Stimulated activated naive CD8-positive, alpha-beta T cell treated with anti-CD3 and anti-CD28 coated beads, Interleukin-15, Interleukin-2, amounts not matched to agents 100 ng/mL and 50 ng/mL, for 24 hours (primary cell): ENCODE results near the gene CYB5R3.
"Not testable (repeated sequence)": the region's sequence is repeated elsewhere in the genome, so short reads cannot be mapped to it uniquely, and the experiment has no call there.

ENCODE experiments used
- H3K27ac Mint-ChIP-seq: one replicate; pipeline ENCODE4 v1.8.0; 2021; ENCODE audit warnings: mild to moderate bottlenecking, mixed read lengths
- H3K27me3 Mint-ChIP-seq: one replicate; pipeline ENCODE4 v1.8.0; 2021; ENCODE audit warnings: mixed read lengths
- H3K36me3 Mint-ChIP-seq: one replicate; pipeline ENCODE4 v1.8.0; 2021; ENCODE audit warnings: low read depth, mixed read lengths
- H3K4me1 Mint-ChIP-seq: one replicate; pipeline ENCODE4 v1.8.0; 2021; ENCODE audit warnings: low read depth, mixed read lengths
- H3K4me3 Mint-ChIP-seq: one replicate; pipeline ENCODE4 v1.8.0; 2021; ENCODE audit warnings: mild to moderate bottlenecking, mixed read lengths
- H3K9me3 Mint-ChIP-seq: one replicate; pipeline ENCODE4 v1.8.0; 2021; ENCODE audit warnings: mixed read lengths

CYB5R3 gene

DNA sequence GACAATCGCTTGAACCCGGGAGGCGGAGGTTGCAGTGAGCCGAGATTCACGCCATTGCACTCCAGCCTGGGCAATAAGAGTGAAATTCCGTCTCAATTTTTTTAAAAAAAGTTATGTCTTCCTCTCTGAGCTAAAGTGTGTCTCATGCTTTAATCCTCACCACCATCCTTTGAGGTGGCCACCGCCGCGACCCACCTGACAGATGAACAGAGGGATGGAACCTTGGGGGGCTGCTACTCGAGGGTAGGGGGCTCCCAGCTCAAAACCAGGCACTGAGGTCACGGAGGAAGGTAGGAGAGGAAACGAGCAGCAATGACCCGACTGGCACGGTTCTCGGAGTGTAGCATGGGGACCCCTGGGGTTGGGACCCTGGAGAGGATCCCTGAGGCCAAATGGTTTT, 23.8 kb downstream of the CYB5R3 start:
- Mint-ChIP-seq H3K27ac (no peak overlapping the region), H3K9me3 (no peaks in the 10 kb centered on the region), H3K36me3 (peaks cover 16% of the 10 kb centered on the region), H3K27me3 (no peaks in the 10 kb centered on the region), H3K4me3 (no peak overlapping the region), H3K4me1 (no peaks in the 10 kb centered on the region)

DNA sequence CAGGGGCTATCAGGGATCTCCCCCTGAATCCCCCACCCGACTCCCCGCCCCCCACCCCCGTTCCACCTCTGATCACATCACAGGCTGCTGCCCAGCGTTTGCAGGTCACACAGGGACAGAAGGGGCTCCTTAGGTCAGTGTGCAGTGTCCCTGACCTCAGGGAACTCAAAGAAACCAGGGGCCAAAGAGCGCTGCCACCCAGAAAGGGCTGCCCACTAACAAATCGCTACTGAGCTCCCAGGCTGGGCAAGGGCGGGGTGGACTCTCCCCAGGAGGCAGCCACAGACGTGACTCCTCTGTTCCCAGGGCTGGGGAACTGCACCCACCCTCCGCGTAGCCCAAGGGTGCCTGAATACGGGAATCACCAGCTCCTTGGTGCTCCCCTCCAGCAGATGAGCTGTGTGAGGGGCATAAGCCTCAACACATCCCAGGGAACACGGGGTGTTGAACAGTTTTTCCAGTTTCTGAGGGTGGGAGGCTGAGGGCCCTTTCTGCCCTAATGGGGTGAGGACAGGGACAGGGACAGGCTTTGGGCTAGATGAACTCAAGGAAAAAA, 24.6 kb downstream of the CYB5R3 start:
- H3K36me3 Mint-ChIP-seq, result peaks cover 16% of the 10 kb centered on the region

DNA sequence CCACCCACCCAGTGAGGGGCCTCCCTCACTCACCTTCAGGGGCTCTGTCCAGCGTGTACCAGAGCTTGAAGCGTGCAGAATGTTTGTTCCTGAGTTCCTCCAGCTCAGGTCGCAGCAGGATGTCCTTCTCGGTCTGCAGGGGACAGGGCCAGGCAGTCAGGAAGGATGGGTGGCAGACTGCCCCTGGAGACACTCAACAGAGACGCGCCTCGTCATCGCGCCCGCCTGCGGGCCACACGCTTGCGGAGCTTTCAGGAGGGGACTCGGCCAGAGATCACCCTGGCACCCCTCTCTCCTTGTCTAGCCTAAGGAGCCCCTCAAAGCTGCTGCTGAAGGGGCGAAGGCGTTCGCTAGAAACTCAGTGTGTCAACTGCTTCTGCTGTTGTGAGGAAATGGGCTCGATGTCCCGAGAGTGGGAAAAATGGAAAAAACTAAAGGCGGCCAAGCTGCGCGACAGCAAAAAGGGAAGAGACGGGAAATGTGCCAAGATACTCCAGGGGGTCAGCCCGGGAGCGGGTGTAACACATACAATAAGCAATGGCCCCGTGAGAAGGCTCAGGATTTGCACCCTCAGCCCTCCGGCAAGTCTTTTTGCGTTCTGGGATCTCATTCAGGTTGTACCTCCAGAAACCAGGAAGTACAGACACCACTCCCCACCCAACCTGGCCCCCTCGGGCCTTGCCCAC, 25.3 kb downstream of the CYB5R3 start:
- H3K36me3 Mint-ChIP-seq, result peaks cover 12% of the 10 kb centered on the region
- no peaks in the 10 kb centered on the region for H3K9me3 Mint-ChIP-seq
- H3K4me3 Mint-ChIP-seq, result no peak overlapping the region
- no peaks in the 10 kb centered on the region for H3K27me3 Mint-ChIP-seq
- H3K4me1 Mint-ChIP-seq, result no peaks in the 10 kb centered on the region
- H3K27ac Mint-ChIP-seq, result no peak overlapping the region

More for the DNA sequence above, 24.6 kb downstream of the CYB5R3 start:
- Mint-ChIP-seq H3K9me3 (no peaks in the 10 kb centered on the region), H3K4me3 (no peak overlapping the region), H3K27ac (no peak overlapping the region), H3K4me1 (no peaks in the 10 kb centered on the region), H3K27me3 (no peaks in the 10 kb centered on the region)

DNA sequence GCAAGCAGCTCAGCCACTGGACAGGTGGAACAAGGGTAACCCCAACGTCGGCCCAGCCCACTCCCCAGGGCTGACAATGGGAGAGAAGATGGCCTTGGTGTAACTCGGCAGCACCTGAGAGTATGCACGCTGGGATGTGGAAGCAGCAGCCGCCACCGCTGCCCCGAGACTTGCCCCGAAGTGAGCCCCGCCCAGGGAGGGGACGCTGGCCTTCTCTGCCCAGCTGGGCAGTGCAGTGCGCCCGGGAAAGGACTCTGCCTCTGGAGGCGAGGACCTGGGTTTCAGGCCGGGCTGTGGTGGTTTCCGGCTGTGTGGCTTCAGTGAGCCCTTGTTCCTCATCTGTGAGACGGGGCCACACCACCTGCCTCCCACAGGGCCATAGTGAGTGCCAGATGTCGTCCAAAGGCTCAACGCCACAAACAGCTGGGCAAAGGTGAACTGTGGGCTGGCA, 25.9 kb downstream of the CYB5R3 start:
- no peaks in the 10 kb centered on the region for H3K27me3 Mint-ChIP-seq
- H3K4me3 Mint-ChIP-seq, result no peak overlapping the region
- H3K36me3 Mint-ChIP-seq, result peaks cover 11% of the 10 kb centered on the region
- H3K4me1 Mint-ChIP-seq, result no peaks in the 10 kb centered on the region
- H3K27ac Mint-ChIP-seq, result no peak overlapping the region
- no peaks in the 10 kb centered on the region for H3K9me3 Mint-ChIP-seq

DNA sequence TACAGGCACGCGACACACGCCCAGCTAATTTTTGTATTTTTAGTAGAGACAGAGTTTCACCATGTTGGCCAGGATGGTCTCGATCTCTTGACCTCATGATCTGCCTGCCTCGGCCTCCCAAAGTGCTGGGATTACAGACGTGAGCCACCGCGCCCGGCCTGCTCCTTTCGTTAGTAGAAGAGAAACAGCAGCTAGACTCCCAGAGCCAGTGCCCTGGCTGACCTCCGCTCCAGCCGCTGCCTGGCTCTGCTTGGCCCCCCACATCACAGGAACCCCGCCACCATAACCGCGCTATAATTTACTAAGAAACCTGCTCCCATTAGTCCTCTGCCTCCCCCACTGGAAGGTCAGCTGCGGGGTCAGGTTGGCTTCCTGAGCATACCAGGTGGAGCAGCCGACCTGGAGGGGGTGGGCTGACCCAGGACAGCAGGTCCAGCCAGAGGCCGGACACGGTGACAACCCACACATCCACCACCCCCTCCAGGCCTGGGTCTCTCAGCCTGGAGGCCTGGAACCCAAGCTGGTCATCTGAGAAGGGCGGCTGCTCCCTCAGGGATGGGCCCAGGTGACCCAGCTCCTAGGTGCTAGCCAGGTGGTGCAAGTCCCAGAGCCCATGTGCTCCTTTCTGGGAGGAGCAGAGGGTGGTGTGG, 27.0 kb downstream of the CYB5R3 start:
- no peaks in the 10 kb centered on the region for H3K9me3 Mint-ChIP-seq
- no peaks in the 10 kb centered on the region for H3K27me3 Mint-ChIP-seq
- H3K27ac Mint-ChIP-seq, result no peak overlapping the region
- H3K36me3 Mint-ChIP-seq, result peaks cover 11% of the 10 kb centered on the region
- H3K4me3 Mint-ChIP-seq, result no peak overlapping the region
- no peaks in the 10 kb centered on the region for H3K4me1 Mint-ChIP-seq

DNA sequence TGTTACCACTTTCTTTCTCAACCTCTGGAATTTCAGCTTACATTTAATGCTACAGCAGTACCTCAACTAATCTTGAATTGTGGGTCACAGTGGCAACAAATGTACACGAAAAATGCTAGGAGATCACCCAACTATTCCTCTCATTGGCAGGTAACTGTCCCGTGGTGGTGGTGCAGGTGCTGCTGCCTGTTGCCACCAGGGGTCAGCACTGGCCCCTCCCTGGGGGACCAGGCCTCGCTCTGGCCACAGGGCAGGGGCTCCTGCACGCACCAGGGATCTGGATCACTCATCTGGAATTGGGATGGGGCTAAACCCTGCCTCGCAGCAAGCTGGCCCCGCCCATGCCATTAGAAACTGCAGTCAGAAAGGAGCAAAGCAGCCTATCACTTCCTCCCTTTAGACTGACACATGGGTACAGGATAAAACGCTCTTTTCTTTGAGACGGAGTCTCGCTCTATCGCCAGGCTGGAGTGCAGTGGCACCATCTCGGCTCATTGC, 27.6 kb downstream of the CYB5R3 start:
- H3K4me1 Mint-ChIP-seq, result no peaks in the 10 kb centered on the region
- H3K9me3 Mint-ChIP-seq, result no peaks in the 10 kb centered on the region
- no peak overlapping the region for H3K4me3 Mint-ChIP-seq
- H3K27ac Mint-ChIP-seq, result no peak overlapping the region
- peaks cover 9% of the 10 kb centered on the region for H3K36me3 Mint-ChIP-seq
- no peaks in the 10 kb centered on the region for H3K27me3 Mint-ChIP-seq

DNA sequence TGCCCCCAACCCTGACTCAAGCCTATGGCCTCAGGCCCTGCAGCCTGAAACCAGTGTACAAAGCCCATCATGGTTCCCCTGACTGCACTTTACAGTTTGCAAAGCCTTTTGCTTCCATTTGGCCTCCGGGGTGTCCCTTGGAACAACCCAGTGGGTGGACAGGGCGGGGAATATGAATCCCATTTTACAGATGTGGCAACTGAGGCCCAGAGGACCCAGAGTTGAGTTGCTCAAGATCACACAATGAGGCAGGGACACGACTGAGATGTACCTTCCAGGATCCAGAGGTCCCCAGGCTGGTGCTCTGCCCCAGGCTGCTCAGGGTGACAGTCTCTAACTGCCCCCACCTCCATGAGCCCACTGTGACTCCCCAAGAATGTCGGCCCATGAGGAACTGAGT, 29.1 kb downstream of the CYB5R3 start:
- Mint-ChIP-seq H3K9me3 (no peaks in the 10 kb centered on the region), H3K4me3 (no peak overlapping the region), H3K27me3 (peaks cover 3% of the 10 kb centered on the region), H3K4me1 (peaks cover 9% of the 10 kb centered on the region), H3K36me3 (no peaks in the 10 kb centered on the region), H3K27ac (no peak overlapping the region)

DNA sequence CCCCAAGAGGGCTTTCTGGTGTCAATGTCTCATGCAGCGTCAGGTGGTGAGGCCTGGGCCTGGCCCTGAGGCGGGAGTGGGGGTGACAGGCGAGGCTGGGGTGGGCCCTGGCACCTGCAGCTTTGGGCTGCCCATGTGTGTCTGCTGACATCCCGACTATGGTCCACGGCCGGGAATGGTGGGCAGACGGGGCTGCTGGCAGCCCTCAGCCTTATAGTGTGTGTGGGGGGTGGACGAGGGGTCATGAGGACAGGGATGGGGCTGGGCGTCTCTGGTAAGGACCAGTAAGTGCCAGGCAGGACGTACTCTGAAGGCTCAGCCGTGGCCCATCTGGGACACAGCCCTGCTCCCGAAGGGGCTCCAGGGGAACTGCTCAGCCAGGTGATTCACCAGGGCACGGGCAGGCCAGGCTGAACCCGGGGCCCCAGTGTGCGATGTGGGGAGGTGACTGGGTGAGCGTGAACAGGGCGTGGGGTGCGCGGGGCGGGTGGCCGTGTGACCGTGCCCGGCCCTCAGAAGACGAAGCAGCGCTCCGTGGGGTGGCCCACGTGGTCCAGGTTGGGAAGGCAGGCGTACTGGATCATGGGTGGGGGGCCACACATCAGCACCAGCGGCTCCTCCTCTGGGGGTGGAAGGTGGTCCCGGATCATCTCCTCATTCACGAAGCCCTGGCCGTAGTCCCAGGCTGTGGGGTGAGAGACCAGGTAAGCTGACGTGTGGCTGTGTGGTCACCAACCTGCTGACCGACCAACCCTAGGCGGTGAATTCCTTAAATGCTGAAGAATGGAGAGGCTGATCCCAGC, 29.7 kb downstream of the CYB5R3 start:
- H3K36me3 Mint-ChIP-seq, result no peaks in the 10 kb centered on the region
- H3K4me3 Mint-ChIP-seq, result no peak overlapping the region
- H3K9me3 Mint-ChIP-seq, result no peaks in the 10 kb centered on the region
- no peak overlapping the region for H3K27ac Mint-ChIP-seq
- H3K27me3 Mint-ChIP-seq, result peaks cover 3% of the 10 kb centered on the region
- H3K4me1 Mint-ChIP-seq, result peaks cover 13% of the 10 kb centered on the region

DNA sequence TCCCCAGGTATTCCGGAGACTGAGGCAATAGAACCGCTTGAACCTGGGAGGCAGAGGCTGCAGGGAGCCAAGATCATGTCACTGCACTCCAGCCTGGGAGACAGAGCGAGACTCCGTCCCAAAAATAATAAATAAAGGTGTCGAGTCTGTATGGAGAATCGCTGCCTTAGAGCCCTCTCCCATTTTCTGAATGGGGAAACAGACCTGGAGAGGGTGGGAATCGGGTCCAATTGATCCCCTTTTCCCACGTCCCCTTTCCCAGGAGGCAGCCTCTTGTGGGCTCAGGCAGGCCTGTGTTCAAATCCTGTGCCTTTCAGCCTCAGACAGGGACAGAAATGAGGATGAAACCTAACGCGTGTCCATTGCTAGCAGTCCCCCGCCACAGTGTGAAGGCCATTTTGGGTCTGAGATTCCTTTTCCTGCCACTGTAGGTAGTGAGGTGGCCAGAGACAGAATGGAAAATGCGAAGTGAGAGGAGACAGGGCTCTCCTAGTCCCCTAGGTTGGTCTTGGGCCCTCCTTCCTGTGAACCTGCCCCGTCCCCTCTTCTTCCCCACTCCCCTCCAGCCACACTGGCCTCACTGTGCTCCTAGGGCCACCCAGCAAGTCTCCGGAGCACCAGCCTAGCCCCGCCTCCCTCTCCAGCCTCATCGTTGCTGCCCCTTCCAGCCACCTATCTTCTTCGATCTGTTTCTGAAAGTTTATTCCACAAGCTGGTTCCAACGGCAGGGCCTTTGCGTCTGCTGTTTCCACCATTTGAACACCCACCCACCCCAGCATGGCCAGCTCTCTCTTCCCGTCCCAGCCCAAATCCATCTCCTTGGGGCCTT, 31.8 kb downstream of the CYB5R3 start:
- Mint-ChIP-seq H3K4me3 (no peak overlapping the region), H3K9me3 (no peaks in the 10 kb centered on the region), H3K36me3 (peaks cover 11% of the 10 kb centered on the region), H3K4me1 (peaks cover 28% of the 10 kb centered on the region), H3K27ac (no peak overlapping the region), H3K27me3 (peaks cover 3% of the 10 kb centered on the region)

DNA sequence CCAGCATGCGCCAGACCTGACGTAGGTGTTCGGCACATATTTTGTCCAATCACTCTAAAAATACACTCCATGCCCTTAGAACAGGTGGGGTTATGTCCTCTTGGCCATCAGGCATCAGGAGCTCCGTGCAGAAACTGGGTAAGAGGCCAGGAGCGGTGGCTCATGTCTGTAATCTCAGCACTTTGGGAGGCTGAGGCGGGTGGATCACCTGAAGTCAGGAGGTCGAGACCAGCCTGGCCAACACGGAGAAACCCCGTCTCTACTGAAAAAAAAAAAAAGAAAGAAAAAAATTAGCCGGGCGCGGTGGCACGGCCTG, 33.4 kb downstream of the CYB5R3 start:
- H3K36me3 Mint-ChIP-seq, result peaks cover 25% of the 10 kb centered on the region
- peak overlapping the region; percentile 99 for H3K27ac Mint-ChIP-seq
- H3K4me3 Mint-ChIP-seq, result peak overlapping the region; percentile 92
- H3K9me3 Mint-ChIP-seq, H3K27me3 Mint-ChIP-seq: not testable (repeated sequence)
- peaks cover 43% of the 10 kb centered on the region for H3K4me1 Mint-ChIP-seq

DNA sequence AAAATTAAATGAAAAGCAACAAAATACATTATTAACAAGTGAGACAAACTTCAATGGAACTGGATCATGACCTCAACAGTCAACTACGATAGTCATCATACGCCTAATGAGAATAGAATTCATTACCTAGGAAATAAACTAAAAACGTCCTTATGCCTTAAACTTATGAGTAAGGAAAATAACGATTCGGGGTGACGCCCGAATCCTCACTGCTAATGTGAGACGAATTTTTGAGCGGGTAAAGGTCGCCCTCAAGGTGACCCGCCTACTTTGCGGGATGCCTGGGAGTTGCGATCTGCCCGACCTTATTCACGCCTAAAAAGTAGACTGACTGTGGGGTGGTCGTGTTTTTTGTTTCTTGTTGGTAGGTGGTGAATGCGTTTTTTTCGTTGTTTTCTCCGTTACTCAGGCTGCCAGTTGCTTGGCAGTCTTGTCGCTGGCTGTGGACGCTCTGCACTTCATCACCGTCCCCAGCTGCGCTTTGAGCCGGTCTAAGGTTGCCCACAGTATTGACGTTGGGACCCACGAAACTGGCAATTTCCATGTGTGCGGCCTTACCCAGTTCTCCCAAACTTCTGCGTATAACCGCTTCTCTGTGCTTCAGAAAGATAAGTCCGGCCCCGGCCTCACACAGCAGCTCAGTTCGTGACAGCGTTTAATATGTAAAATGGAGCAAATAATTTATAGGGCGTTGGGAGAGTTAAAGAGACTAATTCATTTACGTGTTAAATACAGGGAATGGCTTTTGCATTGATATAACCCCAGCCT, 33.9 kb downstream of the CYB5R3 start:
- peaks cover 28% of the 10 kb centered on the region for H3K36me3 Mint-ChIP-seq
- peak overlapping the region; percentile 92 for H3K4me3 Mint-ChIP-seq
- peaks cover 3% of the 10 kb centered on the region for H3K27me3 Mint-ChIP-seq
- H3K9me3 Mint-ChIP-seq, result no peaks in the 10 kb centered on the region
- peaks cover 49% of the 10 kb centered on the region for H3K4me1 Mint-ChIP-seq
- peak overlapping the region; percentile 99 for H3K27ac Mint-ChIP-seq

DNA sequence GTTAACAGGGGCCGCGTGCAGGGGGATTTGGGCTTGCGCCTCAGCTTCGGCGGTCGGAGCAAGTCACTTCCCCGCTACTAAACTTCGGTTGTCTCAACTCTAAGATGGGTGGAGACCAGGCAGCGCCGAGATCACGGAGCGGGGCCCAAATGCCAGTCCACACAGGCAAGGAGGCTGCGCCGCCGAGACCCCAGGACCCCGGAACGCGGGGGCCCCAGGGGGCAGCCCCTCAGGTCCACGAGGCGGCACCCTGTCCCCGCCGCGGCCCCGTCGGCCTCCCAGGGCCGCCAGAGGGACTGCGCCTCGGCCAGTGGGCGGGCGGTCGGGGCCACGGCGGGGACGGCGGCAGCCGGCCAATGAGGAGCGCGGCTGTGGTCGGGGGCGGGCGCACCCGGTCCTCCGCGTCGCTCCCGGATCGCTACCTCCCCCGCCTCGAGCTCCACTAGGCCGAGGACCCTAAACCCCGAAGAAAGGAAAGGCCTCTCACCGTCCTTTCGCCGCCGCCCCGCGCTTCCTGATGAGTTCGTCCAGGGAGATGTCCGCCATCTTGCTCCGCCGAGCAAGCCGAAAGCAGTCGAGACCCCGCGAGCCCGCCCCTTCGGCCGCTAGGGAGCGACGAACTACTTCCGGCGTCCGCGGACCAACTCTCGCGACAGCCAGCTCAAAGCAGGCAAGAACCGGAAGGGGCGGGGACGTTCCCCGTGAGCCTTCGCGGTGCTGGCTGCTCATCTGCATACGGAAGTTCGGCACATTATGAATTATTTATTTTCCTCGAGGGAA, 34.7 kb downstream of the CYB5R3 start, which contains the start of gene POLDIP3:
TSS of gene POLDIP3 (minus strand) at position 572 of the 780 bp plus-strand sequence. CDS start at position 546, 26 bp downstream.
- peaks cover 3% of the 10 kb centered on the region for H3K27me3 Mint-ChIP-seq
- peaks cover 57% of the 10 kb centered on the region for H3K4me1 Mint-ChIP-seq
- peak within 1 kb of the TSS; percentile 92 for H3K4me3 Mint-ChIP-seq
- H3K27ac Mint-ChIP-seq, result peak within 1 kb of the TSS; percentile 99
- peaks cover 32% of the 10 kb centered on the region for H3K36me3 Mint-ChIP-seq
- H3K9me3 Mint-ChIP-seq, result no peaks in the 10 kb centered on the region

DNA sequence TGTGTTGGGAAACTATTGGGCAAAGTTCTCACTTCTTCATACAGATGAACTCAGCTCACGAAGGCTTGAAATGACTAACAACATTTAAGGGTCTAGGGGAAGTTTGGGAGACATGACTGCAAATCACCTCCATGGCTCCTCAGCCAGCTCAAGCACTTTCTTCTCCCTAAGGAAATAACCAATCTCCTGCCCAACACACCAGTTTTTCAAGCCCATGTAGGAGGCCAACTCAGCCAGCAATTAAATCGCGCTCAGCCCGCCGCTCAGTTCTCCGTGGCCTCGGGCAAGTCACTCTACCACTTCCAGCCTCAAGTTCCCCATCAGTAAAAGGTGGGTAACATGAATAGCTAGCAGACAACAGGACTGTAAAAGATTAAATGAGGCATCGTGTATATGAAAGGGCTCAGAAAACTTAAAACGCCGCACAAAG, 35.3 kb downstream of the CYB5R3 start:
- peak overlapping the region; percentile 94 for H3K27ac Mint-ChIP-seq
- H3K27me3 Mint-ChIP-seq, result peaks cover 3% of the 10 kb centered on the region
- no peaks in the 10 kb centered on the region for H3K9me3 Mint-ChIP-seq
- H3K4me3 Mint-ChIP-seq, result peak overlapping the region; percentile 92
- peaks cover 63% of the 10 kb centered on the region for H3K4me1 Mint-ChIP-seq
- H3K36me3 Mint-ChIP-seq, result peaks cover 35% of the 10 kb centered on the region
